Measurements from ENCODE around the gene CCNE1. TPM values are rescaled to one million over a fixed set of nuclear protein-coding genes. Genes with fewer than 3 reads are reported as not detected.

Gene CCNE1
- total and polyA plus RNA-seq, 2 of the 13 experiments (the other 11 are each of a cell fraction or from before 2014, with no cell fraction given) = 16.0 to 50.6 TPM

GRCh38 chr19:29841209-29841558 lies 29.4 kb downstream of the CCNE1 start (continued):
- TF ChIP-seq JARID2 (CRISPR knock-in tag; IDR thresholded peaks at IDR 0.05; ENCODE audit: insufficient replicate concordance) = no peak
- peak; percentile 34; the same call in 1 of the 2 replicates for TF ChIP-seq SALL1 (CRISPR knock-in tag; IDR thresholded peaks at IDR 0.05)
- TF ChIP-seq DMAP1 (CRISPR knock-in tag; IDR thresholded peaks at IDR 0.05) = no peak
- no peak for TF ChIP-seq EZH2 (conservative IDR thresholded peaks at IDR 0.05; ENCODE audit: low read depth, low read length)
- TF ChIP-seq MLX (CRISPR knock-in tag; IDR thresholded peaks at IDR 0.05) = no peak
- TF ChIP-seq MNT (IDR thresholded peaks at IDR 0.05) = no peak
- TF ChIP-seq HNRNPLL (IDR thresholded peaks at IDR 0.05; ENCODE audit: low read depth, low read length, poor library complexity, severe bottlenecking) = no peak
- TF ChIP-seq JUND (CRISPR knock-in tag; IDR thresholded peaks at IDR 0.05) = peak; percentile 64; the same call in 1 of the 2 replicates
- TF ChIP-seq ARID5B (CRISPR knock-in tag; IDR thresholded peaks at IDR 0.05) = no peak
- TF ChIP-seq ZNF317 (CRISPR knock-in tag; IDR thresholded peaks at IDR 0.05) = no peak
- no peak for TF ChIP-seq NR2F2 (IDR thresholded peaks at IDR 0.05; ENCODE audit: borderline replicate concordance, low read depth)
- TF ChIP-seq SIX1 (CRISPR knock-in tag; IDR thresholded peaks at IDR 0.05; ENCODE audit: borderline replicate concordance) = no peak
- 0 out of 2 replicates have a peak, but pooled peaks have one; percentile 23 for TF ChIP-seq HOMEZ (CRISPR knock-in tag; IDR thresholded peaks at IDR 0.05; ENCODE audit: low read depth)
- no peak for TF ChIP-seq ZNF234 (CRISPR knock-in tag; conservative IDR thresholded peaks at IDR 0.05)
- TF ChIP-seq, protein P1, sequence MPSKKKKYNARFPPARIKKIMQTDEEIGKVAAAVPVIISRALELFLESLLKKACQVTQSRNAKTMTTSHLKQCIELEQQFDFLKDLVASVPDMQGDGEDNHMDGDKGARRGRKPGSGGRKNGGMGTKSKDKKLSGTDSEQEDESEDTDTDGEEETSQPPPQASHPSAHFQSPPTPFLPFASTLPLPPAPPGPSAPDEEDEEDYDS (CRISPR knock-in tag; IDR thresholded peaks at IDR 0.05) = no peak
- 0 out of 2 replicates have a peak, but pooled peaks have one; percentile 13 for TF ChIP-seq ZBTB7B (CRISPR knock-in tag; IDR thresholded peaks at IDR 0.05)
- peak; percentile 18; the same call in 1 of the 2 replicates for TF ChIP-seq ELF3 (CRISPR knock-in tag; IDR thresholded peaks at IDR 0.05)
- TF ChIP-seq RAD21 (CRISPR knock-in tag; IDR thresholded peaks at IDR 0.05) = no peak; the same call in 1 of the 2 replicates
- no peak for TF ChIP-seq ZNF713 (CRISPR knock-in tag; IDR thresholded peaks at IDR 0.05)
- no peak for TF ChIP-seq ELF1 (CRISPR knock-in tag; IDR thresholded peaks at IDR 0.05)
